Mesendoderm (in vitro differentiated cells): ENCODE results near the gene JPH3.

ENCODE experiments used
- DNase-seq: peaks from one replicate; pipeline ENCODE4 v3.0.0; 2013
- H2AK5ac ChIP-seq: 2 replicates; pipeline ENCODE4 v1.6.1; 2013; ENCODE audit warnings: low read length, inconsistent platforms
- H2BK120ac ChIP-seq: 2 replicates; pipeline ENCODE4 v1.6.1; 2013; ENCODE audit warnings: low read depth, mild to moderate bottlenecking, low read length, moderate library complexity, mixed read lengths
- H2BK15ac ChIP-seq: replicated peaks from 2 replicates; pipeline ENCODE4 v1.6.1; 2013; ENCODE audit warnings: low read depth, mild to moderate bottlenecking, moderate library complexity
- H2BK5ac ChIP-seq: 2 replicates; pipeline ENCODE4 v1.6.1; 2013; ENCODE audit warnings: low read length, inconsistent platforms
- H3K18ac ChIP-seq: 2 replicates; pipeline ENCODE4 v1.6.1; 2013; ENCODE audit warnings: mild to moderate bottlenecking, low read length, mixed read lengths
- H3K23ac ChIP-seq: one replicate; pipeline ENCODE4 v1.6.1; 2013; ENCODE audit warnings: low read length
- H3K27ac ChIP-seq: 2 replicates; pipeline ENCODE4 v1.5.1; 2013; ENCODE audit warnings: low read depth, mild to moderate bottlenecking, inconsistent platforms, low read length, moderate library complexity
- H3K27me3 ChIP-seq: 2 replicates; pipeline ENCODE4 v1.6.1; 2013; ENCODE audit warnings: low read length, control low read depth, mild to moderate bottlenecking, inconsistent platforms; ENCODE audit not compliant: insufficient read depth, poor library complexity
- H3K36me3 ChIP-seq: 2 replicates; pipeline ENCODE4 v1.6.1; 2013; ENCODE audit warnings: low read length, inconsistent platforms; ENCODE audit not compliant: control insufficient read depth, insufficient read depth
- H3K4ac ChIP-seq: one replicate; pipeline ENCODE4 v1.6.1; 2013; ENCODE audit warnings: low read depth, mild to moderate bottlenecking, low read length, moderate library complexity
- H3K4me1 ChIP-seq: 2 replicates; pipeline ENCODE4 v1.6.1; 2013; ENCODE audit warnings: low read depth, low read length, inconsistent platforms; ENCODE audit not compliant: control insufficient read depth
- H3K4me2 ChIP-seq: 2 replicates; pipeline ENCODE4 v1.6.1; 2013; ENCODE audit warnings: low read length
- H3K4me3 ChIP-seq: 2 replicates; pipeline ENCODE4 v1.5.1; 2013; ENCODE audit warnings: mild to moderate bottlenecking, low read length
- H3K56ac ChIP-seq: one replicate; pipeline ENCODE4 v1.6.1; 2013; ENCODE audit warnings: low read length
- H3K79me1 ChIP-seq: 2 replicates; pipeline ENCODE4 v1.6.1; 2013; ENCODE audit warnings: low read length, inconsistent platforms
- H3K79me2 ChIP-seq: 2 replicates; pipeline ENCODE4 v1.6.1; 2013; ENCODE audit warnings: mild to moderate bottlenecking, low read length; ENCODE audit not compliant: control insufficient read depth, insufficient read depth
- H3K9ac ChIP-seq: 2 replicates; pipeline ENCODE4 v1.6.1; 2013; ENCODE audit warnings: low read length, inconsistent platforms
- H4K5ac ChIP-seq: one replicate; pipeline ENCODE4 v1.6.1; 2013; ENCODE audit warnings: low read length
- H4K8ac ChIP-seq: one replicate; pipeline ENCODE4 v1.6.1; 2013; ENCODE audit warnings: low read depth, mild to moderate bottlenecking, control low read depth, low read length, moderate library complexity
- WGBS: extraction: QIAGEN DNeasy Blood & Tissue Kit; methylation state at CpG from one replicate; pipeline ENCODE4 v1.1.7; 2013; ENCODE audit warnings: low lambda C conversion rate, missing lambda C conversion rate; ENCODE audit not compliant: insufficient coverage; ENCODE audit errors: extremely low coverage; 5-methylcytosine and 5-hydroxymethylcytosine counted together

The JPH3 gene

DNA sequence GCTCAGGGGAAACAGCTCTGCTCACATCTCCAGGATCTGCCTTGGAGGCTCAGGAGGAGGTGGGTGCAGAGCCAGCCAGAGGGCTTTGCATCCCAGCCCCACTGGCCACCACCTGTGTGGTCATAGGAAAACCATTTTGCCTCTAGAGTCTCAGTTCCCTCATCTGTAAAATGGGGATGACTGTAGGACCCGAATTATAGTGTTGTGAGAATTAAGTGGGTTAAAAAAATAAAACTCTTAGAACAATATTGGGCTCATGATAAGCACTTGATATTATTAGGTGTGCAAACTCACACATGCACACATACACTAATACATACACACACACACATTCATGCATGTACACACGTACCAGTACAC lies 19.4 kb upstream of the JPH3 start:
- no peak overlapping the region for H3K4me2 ChIP-seq
- H3K79me2 ChIP-seq = no peaks in the 10 kb centered on the region
- no CpG with 5 or more reads among the region's 2 CpGs for WGBS
- no peak overlapping the region for H3K23ac ChIP-seq
- H3K79me1 ChIP-seq = no peaks in the 10 kb centered on the region
- no peak overlapping the region for H3K9ac ChIP-seq
- H2AK5ac ChIP-seq = no peak overlapping the region
- H3K27me3 ChIP-seq = no peaks in the 10 kb centered on the region
- no peak overlapping the region for H3K27ac ChIP-seq
- no peak overlapping the region for H2BK5ac ChIP-seq
- H3K56ac ChIP-seq = no peak overlapping the region
- no peak for DNase-seq
- no peak overlapping the region for H3K4me3 ChIP-seq
- no peaks in the 10 kb centered on the region for H3K36me3 ChIP-seq
- H3K4ac ChIP-seq = no peak overlapping the region
- no peaks in the 10 kb centered on the region for H3K4me1 ChIP-seq
- H3K18ac ChIP-seq = no peak overlapping the region
- H4K8ac ChIP-seq = no peak overlapping the region
- H4K5ac ChIP-seq = no peak overlapping the region
- no peak overlapping the region for H2BK15ac ChIP-seq
- H2BK120ac ChIP-seq = no peak overlapping the region

DNA sequence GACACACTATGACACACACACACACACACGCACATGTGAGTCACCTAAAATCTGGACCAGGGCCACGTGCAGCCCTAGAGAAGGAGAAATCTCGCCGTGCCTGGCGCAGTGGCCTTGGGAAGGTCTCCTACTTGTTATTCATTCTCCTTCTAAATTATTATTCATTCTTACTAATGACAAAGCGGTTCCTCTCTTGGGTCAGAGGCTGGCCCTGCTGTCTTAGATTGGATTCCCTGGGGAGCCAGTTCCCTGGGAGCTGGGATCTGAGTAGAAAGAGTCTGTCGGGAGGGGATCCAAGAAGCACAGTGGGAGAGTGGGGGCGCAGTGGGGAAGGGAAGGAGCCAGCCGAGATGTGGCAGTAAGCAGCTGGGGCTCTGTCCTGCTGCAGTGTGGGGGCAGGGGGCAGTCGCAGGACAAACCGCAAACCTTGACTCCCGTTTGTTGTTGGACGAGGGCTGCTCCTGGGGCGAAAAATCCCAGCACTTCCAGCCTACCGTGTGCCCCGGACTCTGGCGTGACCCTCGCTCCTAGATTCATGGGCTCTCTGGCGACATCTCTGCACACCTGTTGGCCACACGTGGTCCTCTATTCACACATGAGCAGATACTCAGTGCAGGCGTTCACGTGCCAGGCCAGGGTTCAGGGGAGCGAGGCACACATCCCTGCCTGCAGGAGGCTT lies 18.7 kb upstream of the JPH3 start:
- no peak overlapping the region for H3K9ac ChIP-seq

DNA sequence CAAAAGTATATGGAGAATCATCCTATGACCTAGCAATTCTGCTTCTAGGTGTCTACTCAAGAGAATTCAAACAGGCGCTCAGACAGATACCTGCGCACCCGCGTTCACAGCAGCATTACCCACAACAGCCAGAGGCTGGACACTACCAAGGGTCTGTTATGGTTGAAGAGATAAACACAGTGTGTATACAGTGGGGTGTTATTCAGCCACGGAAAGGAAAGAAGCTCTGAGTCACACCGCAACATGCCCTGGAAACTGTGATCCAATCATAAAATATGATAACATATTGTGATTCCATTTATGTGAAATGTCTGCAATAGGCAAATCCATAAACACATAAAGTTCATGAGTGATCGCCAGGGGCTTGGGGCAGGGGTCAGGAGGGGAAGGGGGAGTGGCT lies 18.0 kb upstream of the JPH3 start:
- H2AK5ac ChIP-seq = no peak overlapping the region
- no peak overlapping the region for H4K5ac ChIP-seq
- no peaks in the 10 kb centered on the region for H3K27me3 ChIP-seq
- H3K27ac ChIP-seq = no peak overlapping the region
- H3K56ac ChIP-seq = no peak overlapping the region
- no CpG with 5 or more reads among the region's 7 CpGs for WGBS
- H3K23ac ChIP-seq = no peak overlapping the region
- no peaks in the 10 kb centered on the region for H3K4me1 ChIP-seq
- no peak overlapping the region for H3K4me2 ChIP-seq
- H2BK15ac ChIP-seq = no peak overlapping the region
- H2BK120ac ChIP-seq = no peak overlapping the region
- H2BK5ac ChIP-seq = no peak overlapping the region
- no peak overlapping the region for H4K8ac ChIP-seq
- no peaks in the 10 kb centered on the region for H3K79me2 ChIP-seq
- no peaks in the 10 kb centered on the region for H3K79me1 ChIP-seq
- no peak overlapping the region for H3K18ac ChIP-seq
- H3K9ac ChIP-seq = no peak overlapping the region
- no peak overlapping the region for H3K4me3 ChIP-seq
- H3K36me3 ChIP-seq = no peaks in the 10 kb centered on the region
- H3K4ac ChIP-seq = no peak overlapping the region
- no peak for DNase-seq

More for the DNA sequence above, 18.7 kb upstream of the JPH3 start:
- Histone ChIP-seq H3K79me2 (no peaks in the 10 kb centered on the region), H3K4ac (no peak overlapping the region), H3K56ac (no peak overlapping the region), H3K18ac (no peak overlapping the region), H2BK120ac (no peak overlapping the region), H3K4me3 (no peak overlapping the region), H4K5ac (no peak overlapping the region), H2BK5ac (no peak overlapping the region), H3K36me3 (no peaks in the 10 kb centered on the region), H3K27ac (no peak overlapping the region), H2BK15ac (no peak overlapping the region), H3K27me3 (no peaks in the 10 kb centered on the region), H3K79me1 (no peaks in the 10 kb centered on the region), H3K23ac (no peak overlapping the region), H2AK5ac (no peak overlapping the region), H3K4me1 (no peaks in the 10 kb centered on the region), H3K4me2 (no peak overlapping the region), H4K8ac (no peak overlapping the region)
- no CpG with 5 or more reads among the region's 23 CpGs for WGBS
- DNase-seq = no peak

DNA sequence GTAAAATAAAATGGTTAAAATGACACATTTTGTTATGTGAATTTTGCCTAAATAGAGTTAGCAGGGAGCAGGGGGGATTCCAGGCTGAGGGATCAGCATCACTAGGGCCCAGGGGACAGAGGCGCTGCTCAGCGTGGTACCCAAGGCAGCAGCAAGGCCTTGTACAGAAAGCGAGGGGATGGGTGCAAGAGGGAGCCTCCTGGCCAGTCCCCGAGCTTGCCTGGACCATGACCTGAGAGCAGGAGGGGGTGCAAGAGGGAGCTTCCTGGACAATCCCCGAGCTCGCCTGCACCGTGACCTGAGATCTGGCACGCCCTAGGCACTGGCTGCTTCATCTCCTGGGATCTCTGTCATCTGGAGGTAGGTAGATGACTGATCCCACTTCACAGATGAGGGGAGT lies 17.3 kb upstream of the JPH3 start:
- no peak overlapping the region for H2BK5ac ChIP-seq
- H4K8ac ChIP-seq = no peak overlapping the region
- H4K5ac ChIP-seq = no peak overlapping the region
- no peaks in the 10 kb centered on the region for H3K79me1 ChIP-seq
- H2AK5ac ChIP-seq = no peak overlapping the region
- no peak overlapping the region for H2BK15ac ChIP-seq
- no peak overlapping the region for H3K18ac ChIP-seq
- H3K27me3 ChIP-seq = no peaks in the 10 kb centered on the region
- no peak overlapping the region for H2BK120ac ChIP-seq
- H3K79me2 ChIP-seq = no peaks in the 10 kb centered on the region
- peak overlapping the region; percentile 3 for H3K56ac ChIP-seq
- H3K4me2 ChIP-seq = no peak overlapping the region
- no peak overlapping the region for H3K4ac ChIP-seq
- no peaks in the 10 kb centered on the region for H3K36me3 ChIP-seq
- WGBS = no CpG with 5 or more reads among the region's 8 CpGs
- H3K4me3 ChIP-seq = no peak overlapping the region
- no peak overlapping the region for H3K27ac ChIP-seq
- H3K23ac ChIP-seq = no peak overlapping the region
- no peak overlapping the region for H3K9ac ChIP-seq
- DNase-seq = no peak
- H3K4me1 ChIP-seq = no peaks in the 10 kb centered on the region

DNA sequence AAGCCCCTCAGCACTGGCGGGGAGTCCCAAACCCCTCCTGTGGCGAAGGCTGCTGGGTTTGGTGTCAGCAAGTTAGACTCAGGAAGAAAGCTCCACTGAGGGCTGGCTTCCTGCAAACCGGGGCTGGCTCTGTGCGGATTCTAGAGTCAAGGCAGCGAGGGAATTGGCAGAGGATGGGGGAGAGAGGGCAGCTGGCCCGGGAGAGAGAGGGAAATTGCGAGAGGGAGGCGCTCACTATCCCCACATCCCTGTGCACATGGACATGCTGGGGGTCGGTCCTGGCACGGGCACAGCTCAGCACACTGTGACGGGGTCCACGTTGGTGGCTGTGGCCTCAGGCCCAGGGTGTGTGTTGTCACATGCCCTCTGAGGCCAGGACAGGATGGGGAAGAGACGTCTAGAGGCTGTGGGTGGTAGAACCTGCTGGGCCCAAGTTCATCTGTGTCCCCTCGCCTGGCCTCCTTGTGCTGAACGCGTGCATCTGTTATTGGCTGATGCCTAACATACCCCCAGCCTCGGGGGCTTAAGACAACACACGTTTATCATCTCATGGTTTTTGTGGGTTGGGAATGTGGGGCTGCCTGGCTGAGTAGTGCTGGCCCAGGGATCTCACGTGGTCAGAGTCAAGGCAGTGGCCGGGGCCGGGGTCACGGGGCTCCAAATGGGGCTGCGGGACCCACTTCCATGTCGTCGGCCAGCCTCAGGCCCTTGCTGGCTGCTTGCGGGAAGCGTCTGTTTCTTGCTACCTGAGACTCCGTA lies 16.7 kb upstream of the JPH3 start:
- WGBS = no CpG with 5 or more reads among the region's 28 CpGs
- Histone ChIP-seq H3K79me1 (no peaks in the 10 kb centered on the region), H3K27me3 (no peaks in the 10 kb centered on the region), H3K4me1 (no peaks in the 10 kb centered on the region), H4K5ac (no peak overlapping the region), H3K56ac (no peak overlapping the region), H3K79me2 (no peaks in the 10 kb centered on the region), H3K9ac (no peak overlapping the region), H3K18ac (no peak overlapping the region), H4K8ac (no peak overlapping the region), H3K4me3 (no peak overlapping the region), H3K27ac (no peak overlapping the region), H3K36me3 (no peaks in the 10 kb centered on the region), H2BK5ac (no peak overlapping the region), H2AK5ac (no peak overlapping the region), H3K4me2 (no peak overlapping the region), H3K23ac (no peak overlapping the region), H2BK120ac (no peak overlapping the region), H3K4ac (no peak overlapping the region), H2BK15ac (no peak overlapping the region)
- no peak for DNase-seq
